PC-9 (cell line): ENCODE measurements around the gene FITM1. TPM values are rescaled to one million over a fixed set of nuclear protein-coding genes. Genes with fewer than 3 reads are reported as not detected.

Experiments
- BruUV-seq: library from RNA; stranded (reverse); fragments of 400-500 nt; replicated peaks from 2 replicates; lab custom pipeline; 2021; lab: Mats Ljungman, UMichigan
- CTCF ChIA-PET: fragments of 300-600 bp; sonication (Branson Sonifier 250); formaldehyde crosslinking; loops from one replicate; lab custom pipeline; 2022; ENCODE audit warnings: antibody characterized with exemption; lab: Charles Lee
- POLR2A ChIA-PET: fragments of 300-600 bp; sonication (Branson Sonifier 250); formaldehyde crosslinking; loops from one replicate; lab custom pipeline; 2022; ENCODE audit warnings: antibody characterized with exemption; ENCODE audit not compliant: unreplicated experiment; lab: Charles Lee
- DNase-seq, 2 experiments: peaks; one replicate each; pipeline versions ENCODE4 v3.0.0 to v3.0.0-alpha.2; 2015 to 2022; ENCODE audit warnings: mixed read lengths in 1 of 2
- H2AFZ ChIP-seq: fragments of 200-600 bp; sonication (generic); 2 replicates; pipeline ENCODE4 v1.8.1; 2017; ENCODE audit warnings: antibody characterized with exemption
- H3F3A ChIP-seq: fragments of 200-600 bp; sonication (generic); 2 replicates; pipeline ENCODE4 v1.8.1; 2017; ENCODE audit warnings: antibody characterized with exemption, mild to moderate bottlenecking, low read depth; ENCODE audit not compliant: insufficient read depth
- H3K27ac ChIP-seq: fragments of 200-600 bp; sonication (generic); 2 replicates; pipeline ENCODE4 v1.6.1; 2016; ENCODE audit warnings: mixed run types
- H3K27me3 ChIP-seq: fragments of 200-600 bp; sonication (generic); 2 replicates; pipeline ENCODE4 v1.6.1; 2016; ENCODE audit warnings: low read depth, mixed run types; ENCODE audit not compliant: insufficient read depth
- H3K36me3 ChIP-seq: fragments of 200-600 bp; sonication (generic); 2 replicates; pipeline ENCODE4 v1.6.1; 2016; ENCODE audit warnings: low read depth, mixed run types
- H3K4me1 ChIP-seq: fragments of 200-600 bp; sonication (generic); replicated peaks from 2 replicates; pipeline ENCODE4 v1.6.1; 2016; ENCODE audit warnings: mixed run types; ENCODE audit not compliant: insufficient read depth
- H3K4me2 ChIP-seq: fragments of 200-600 bp; sonication (generic); 2 replicates; pipeline ENCODE4 v1.6.1; 2017; ENCODE audit warnings: mixed run types
- H3K4me3 ChIP-seq: fragments of 200-600 bp; sonication (generic); 2 replicates; pipeline ENCODE4 v1.6.1; 2016; ENCODE audit warnings: mixed run types
- H3K79me2 ChIP-seq: fragments of 200-600 bp; sonication (generic); 2 replicates; pipeline ENCODE4 v1.6.1; 2017; ENCODE audit warnings: low read depth, mixed run types
- H3K9me2 ChIP-seq: fragments of 200-600 bp; sonication (generic); 2 replicates; pipeline ENCODE4 v1.8.1; 2017; ENCODE audit warnings: mild to moderate bottlenecking; ENCODE audit not compliant: insufficient read depth
- H3K9me3 ChIP-seq: fragments of 200-600 bp; sonication (generic); 2 replicates; pipeline ENCODE4 v1.8.1; 2016; ENCODE audit warnings: low read depth; ENCODE audit not compliant: insufficient read depth
- H4K20me1 ChIP-seq: fragments of 200-600 bp; sonication (generic); 2 replicates; pipeline ENCODE4 v1.8.1; 2017; ENCODE audit not compliant: insufficient read depth
- EZH2 ChIP-seq: fragments of 200-600 bp; sonication (generic); IDR thresholded peaks from 2 replicates; pipeline ENCODE4 v1.8.0; 2017; ENCODE audit warnings: antibody characterized with exemption, low read depth
- intact Hi-C: fragments of 100-400 bp; cut with micrococcal nuclease; formaldehyde crosslinking; loops from one replicate; pipeline ENCODE4 v1.10.0; 2022; ENCODE audit not compliant: unreplicated experiment
- total RNA-seq: library from RNA; stranded (reverse); gene quantifications from 2 replicates; pipeline ENCODE4 v1.2.3, GENCODE V29; 2021
- TF ChIP-seq, protein P1 (sequence below): fragments of 200-600 bp; sonication (generic); conservative IDR thresholded peaks from 2 replicates; pipeline ENCODE4 v1.6.1; 2017; ENCODE audit warnings: mixed run types, antibody characterized with exemption, mild to moderate bottlenecking, moderate library complexity

FITM1 gene
- total RNA-seq, 1 experiment from 2014 or later: 0.72 TPM

DNA sequence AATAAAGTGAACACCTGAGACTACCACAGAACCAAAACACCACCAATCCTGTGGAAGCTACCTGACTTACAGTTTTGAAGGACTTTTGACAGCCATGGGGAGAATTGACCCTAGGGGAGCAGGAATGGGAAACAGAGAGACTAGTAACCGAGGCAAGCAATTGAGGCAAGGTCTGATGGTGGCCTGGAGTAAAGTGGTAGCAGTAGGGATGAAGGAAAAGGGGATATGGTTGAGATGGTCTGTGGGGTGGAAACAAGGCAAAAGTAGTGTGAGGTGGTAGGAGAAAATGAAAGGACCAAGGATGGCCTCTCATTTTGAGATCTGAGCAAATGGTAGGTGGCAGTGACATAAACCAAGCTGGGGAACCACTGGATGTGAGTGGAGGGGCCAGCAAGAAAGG, 26.4 kb downstream of the FITM1 start:
- ChIA-PET CTCF (no interaction called here), POLR2A (interaction anchor here (0.7 kb wide), 1 partner anchor 87 kb away, joined by 3 read pairs; no protein-coding TSS in a partner anchor)
- no peaks in the 10 kb centered on the region for H3K9me3 ChIP-seq
- H3K36me3 ChIP-seq: no peaks in the 10 kb centered on the region; the same call in 1 of the 2 replicates
- TF ChIP-seq, protein P1, sequence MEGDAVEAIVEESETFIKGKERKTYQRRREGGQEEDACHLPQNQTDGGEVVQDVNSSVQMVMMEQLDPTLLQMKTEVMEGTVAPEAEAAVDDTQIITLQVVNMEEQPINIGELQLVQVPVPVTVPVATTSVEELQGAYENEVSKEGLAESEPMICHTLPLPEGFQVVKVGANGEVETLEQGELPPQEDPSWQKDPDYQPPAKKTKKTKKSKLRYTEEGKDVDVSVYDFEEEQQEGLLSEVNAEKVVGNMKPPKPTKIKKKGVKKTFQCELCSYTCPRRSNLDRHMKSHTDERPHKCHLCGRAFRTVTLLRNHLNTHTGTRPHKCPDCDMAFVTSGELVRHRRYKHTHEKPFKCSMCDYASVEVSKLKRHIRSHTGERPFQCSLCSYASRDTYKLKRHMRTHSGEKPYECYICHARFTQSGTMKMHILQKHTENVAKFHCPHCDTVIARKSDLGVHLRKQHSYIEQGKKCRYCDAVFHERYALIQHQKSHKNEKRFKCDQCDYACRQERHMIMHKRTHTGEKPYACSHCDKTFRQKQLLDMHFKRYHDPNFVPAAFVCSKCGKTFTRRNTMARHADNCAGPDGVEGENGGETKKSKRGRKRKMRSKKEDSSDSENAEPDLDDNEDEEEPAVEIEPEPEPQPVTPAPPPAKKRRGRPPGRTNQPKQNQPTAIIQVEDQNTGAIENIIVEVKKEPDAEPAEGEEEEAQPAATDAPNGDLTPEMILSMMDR: no peak
- no peak for TF ChIP-seq EZH2
- no peak overlapping the region for H3K27ac ChIP-seq
- BruUV-seq: no TSS peak
- H3K9me2 ChIP-seq: no peaks in the 10 kb centered on the region
- no peaks in the 10 kb centered on the region for H4K20me1 ChIP-seq
- peaks cover 13% of the 10 kb centered on the region for H3K4me1 ChIP-seq
- no peak overlapping the region for H3K4me2 ChIP-seq
- no peak overlapping the region for H3K4me3 ChIP-seq
- intact Hi-C loops: no loop called here
- H3K27me3 ChIP-seq: no peaks in the 10 kb centered on the region
- DNase-seq: no peak
- no peaks in the 10 kb centered on the region for H3K79me2 ChIP-seq
- no peaks in the 10 kb centered on the region; the same call in 1 of the 2 replicates for H3F3A ChIP-seq
- H2AFZ ChIP-seq: no peak overlapping the region

GRCh38 chr14:24157331-24157730, 26.9 kb downstream of the FITM1 start:
- H2AFZ ChIP-seq: no peak overlapping the region
- no peaks in the 10 kb centered on the region for H3K79me2 ChIP-seq
- POLR2A ChIA-PET: interaction anchor here (0.7 kb wide), 1 partner anchor 87 kb away, joined by 3 read pairs; no protein-coding TSS in a partner anchor
- no peak for TF ChIP-seq EZH2
- TF ChIP-seq, protein P1: no peak
- H3K9me2 ChIP-seq: no peaks in the 10 kb centered on the region
- BruUV-seq: no TSS peak
- no peak overlapping the region for H3K4me3 ChIP-seq
- H3K4me2 ChIP-seq: no peak overlapping the region
- H3F3A ChIP-seq: no peaks in the 10 kb centered on the region; the same call in 1 of the 2 replicates
- no peaks in the 10 kb centered on the region for H3K9me3 ChIP-seq
- peaks cover 13% of the 10 kb centered on the region for H3K4me1 ChIP-seq
- H3K27ac ChIP-seq: no peak overlapping the region
- no peak for DNase-seq
- no peaks in the 10 kb centered on the region for H3K27me3 ChIP-seq
- H4K20me1 ChIP-seq: no peaks in the 10 kb centered on the region
- intact Hi-C loops: no loop called here
- CTCF ChIA-PET: no interaction called here
- no peaks in the 10 kb centered on the region; the same call in 1 of the 2 replicates for H3K36me3 ChIP-seq

GRCh38 chr14:24159777-24160498, 29.5 kb downstream of the FITM1 start:
- DNase-seq: no peak
- H3K4me2 ChIP-seq: no peak overlapping the region
- TF ChIP-seq, protein P1: no peak
- no peak for TF ChIP-seq EZH2
- no TSS peak for BruUV-seq
- H3K36me3 ChIP-seq: no peaks in the 10 kb centered on the region; the same call in 1 of the 2 replicates
- intact Hi-C loops: loop anchor here (2.0 to 5.0 kb wide), 2 partner anchors 68 to 101 kb away; partner anchors contain the start of gene PCK2
- no peaks in the 10 kb centered on the region for H3K79me2 ChIP-seq
- no peaks in the 10 kb centered on the region for H4K20me1 ChIP-seq
- no peak overlapping the region for H3K27ac ChIP-seq
- no peak overlapping the region for H2AFZ ChIP-seq
- H3K9me2 ChIP-seq: no peaks in the 10 kb centered on the region
- ChIA-PET CTCF (interaction anchor here (0.7 kb wide), 1 partner anchor 500 kb away, joined by 5 read pairs; no protein-coding TSS in a partner anchor), POLR2A (interaction anchor here (0.5 kb wide), 1 partner anchor 54 kb away, joined by 3 read pairs; the partner anchor contains the start of gene CHMP4A)
- H3K9me3 ChIP-seq: no peaks in the 10 kb centered on the region
- peaks cover 13% of the 10 kb centered on the region for H3K4me1 ChIP-seq
- H3K27me3 ChIP-seq: no peaks in the 10 kb centered on the region
- no peak overlapping the region for H3K4me3 ChIP-seq
- H3F3A ChIP-seq: no peaks in the 10 kb centered on the region; the same call in 1 of the 2 replicates
